ENCODE measurements around the gene NXNL1. TPM values are rescaled to one million over a fixed set of nuclear protein-coding genes. Genes with fewer than 3 reads are reported as not detected.

The NXNL1 gene
- total and polyA plus RNA-seq, 2 of the 13 experiments (the other 11 are each of a cell fraction or from before 2014, with no cell fraction given) = not detected

DNA sequence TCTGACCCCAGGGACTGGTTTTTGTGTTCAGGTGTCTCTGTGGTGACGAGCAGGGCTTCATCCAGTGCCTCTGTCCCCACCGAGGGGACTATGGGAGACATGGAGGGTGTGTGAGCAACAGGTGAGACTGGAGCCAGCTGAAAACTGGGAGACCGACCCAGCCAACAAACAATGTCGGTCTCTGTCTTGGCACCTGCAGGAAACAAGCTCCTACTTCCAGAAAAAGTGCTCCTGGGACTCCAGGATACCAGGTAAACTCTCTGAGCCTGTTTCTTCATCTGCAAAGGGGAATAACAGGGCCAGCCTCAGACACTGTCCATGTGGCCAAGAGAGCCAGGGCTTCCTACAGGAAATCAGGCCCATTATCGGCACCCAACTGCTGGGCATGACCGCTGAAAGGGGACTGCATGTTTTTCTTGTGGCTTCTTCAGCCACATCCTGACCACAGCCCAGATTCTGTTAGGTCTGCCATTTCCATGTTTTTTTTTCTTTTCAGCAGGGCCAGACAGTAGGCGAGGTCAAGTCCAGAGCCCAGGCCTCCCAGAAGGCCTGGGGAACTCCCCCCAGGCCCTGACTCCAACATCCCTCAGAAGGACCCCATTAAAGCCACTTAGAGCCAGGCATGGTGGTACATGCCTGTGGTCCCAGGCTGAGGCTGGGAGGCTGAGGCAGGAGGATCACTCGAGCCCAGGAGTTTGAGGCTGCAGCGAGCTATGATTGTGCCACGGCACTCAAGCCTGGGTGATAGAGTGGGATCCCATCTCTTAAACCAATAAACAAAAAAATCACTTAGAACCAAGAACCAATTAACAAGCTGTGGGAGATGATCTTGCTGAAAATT is 54.5 kb downstream of the NXNL1 start (continued):
- TF ChIP-seq, protein P1, sequence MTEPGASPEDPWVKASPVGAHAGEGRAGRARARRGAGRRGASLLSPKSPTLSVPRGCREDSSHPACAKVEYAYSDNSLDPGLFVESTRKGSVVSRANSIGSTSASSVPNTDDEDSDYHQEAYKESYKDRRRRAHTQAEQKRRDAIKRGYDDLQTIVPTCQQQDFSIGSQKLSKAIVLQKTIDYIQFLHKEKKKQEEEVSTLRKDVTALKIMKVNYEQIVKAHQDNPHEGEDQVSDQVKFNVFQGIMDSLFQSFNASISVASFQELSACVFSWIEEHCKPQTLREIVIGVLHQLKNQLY (CRISPR knock-in tag; IDR thresholded peaks at IDR 0.05) = 0 out of 2 replicates have a peak, but pooled peaks have one; percentile 22
- TF ChIP-seq POLR2AphosphoS5 (IDR thresholded peaks at IDR 0.05; ENCODE audit: low read depth, low read length) (peak; percentile 12), DMAP1 (CRISPR knock-in tag; IDR thresholded peaks at IDR 0.05) (peak; percentile 41; the same call in 1 of the 2 replicates), ZNF501 (CRISPR knock-in tag; IDR thresholded peaks at IDR 0.05) (peak; percentile 52; the same call in 1 of the 2 replicates), ZNF709 (CRISPR knock-in tag; IDR thresholded peaks at IDR 0.05) (no peak), HHEX (CRISPR knock-in tag; IDR thresholded peaks at IDR 0.05) (no peak), SOX13 (IDR thresholded peaks at IDR 0.05) (no peak), SOX13 (CRISPR knock-in tag; conservative IDR thresholded peaks at IDR 0.05 in 1 of 2, IDR thresholded peaks at IDR 0.05 in 1 of 2) (no peak), ZNF720 (CRISPR knock-in tag; IDR thresholded peaks at IDR 0.05) (no peak), ZNF546 (CRISPR knock-in tag; conservative IDR thresholded peaks at IDR 0.05) (0 out of 2 replicates have a peak, but pooled peaks have one; percentile 44), FLYWCH1 (CRISPR knock-in tag; IDR thresholded peaks at IDR 0.05) (0 out of 2 replicates have a peak, but pooled peaks have one; percentile 25), ZNF672 (CRISPR knock-in tag; IDR thresholded peaks at IDR 0.05) (no peak), SAP130 (CRISPR knock-in tag; IDR thresholded peaks at IDR 0.05; ENCODE audit: low read depth) (peak; percentile 35), ZKSCAN1 (IDR thresholded peaks at IDR 0.05; ENCODE audit: low read length) (no peak), AHR (CRISPR knock-in tag; IDR thresholded peaks at IDR 0.05) (0 out of 2 replicates have a peak, but pooled peaks have one; percentile 35), SIN3A (IDR thresholded peaks at IDR 0.05; ENCODE audit: borderline replicate concordance, low read depth, low read length) (peak; percentile 4; the same call in 1 of the 2 replicates), ZNF629 (CRISPR knock-in tag; conservative IDR thresholded peaks at IDR 0.05) (0 out of 2 replicates have a peak, but pooled peaks have one; percentile 2)
- TF ChIP-seq, protein P2, sequence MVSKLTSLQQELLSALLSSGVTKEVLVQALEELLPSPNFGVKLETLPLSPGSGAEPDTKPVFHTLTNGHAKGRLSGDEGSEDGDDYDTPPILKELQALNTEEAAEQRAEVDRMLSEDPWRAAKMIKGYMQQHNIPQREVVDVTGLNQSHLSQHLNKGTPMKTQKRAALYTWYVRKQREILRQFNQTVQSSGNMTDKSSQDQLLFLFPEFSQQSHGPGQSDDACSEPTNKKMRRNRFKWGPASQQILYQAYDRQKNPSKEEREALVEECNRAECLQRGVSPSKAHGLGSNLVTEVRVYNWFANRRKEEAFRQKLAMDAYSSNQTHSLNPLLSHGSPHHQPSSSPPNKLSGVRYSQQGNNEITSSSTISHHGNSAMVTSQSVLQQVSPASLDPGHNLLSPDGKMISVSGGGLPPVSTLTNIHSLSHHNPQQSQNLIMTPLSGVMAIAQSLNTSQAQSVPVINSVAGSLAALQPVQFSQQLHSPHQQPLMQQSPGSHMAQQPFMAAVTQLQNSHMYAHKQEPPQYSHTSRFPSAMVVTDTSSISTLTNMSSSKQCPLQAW (CRISPR knock-in tag; IDR thresholded peaks at IDR 0.05) = peak; percentile 51; the same call in 1 of the 2 replicates
- TF ChIP-seq, protein P3, sequence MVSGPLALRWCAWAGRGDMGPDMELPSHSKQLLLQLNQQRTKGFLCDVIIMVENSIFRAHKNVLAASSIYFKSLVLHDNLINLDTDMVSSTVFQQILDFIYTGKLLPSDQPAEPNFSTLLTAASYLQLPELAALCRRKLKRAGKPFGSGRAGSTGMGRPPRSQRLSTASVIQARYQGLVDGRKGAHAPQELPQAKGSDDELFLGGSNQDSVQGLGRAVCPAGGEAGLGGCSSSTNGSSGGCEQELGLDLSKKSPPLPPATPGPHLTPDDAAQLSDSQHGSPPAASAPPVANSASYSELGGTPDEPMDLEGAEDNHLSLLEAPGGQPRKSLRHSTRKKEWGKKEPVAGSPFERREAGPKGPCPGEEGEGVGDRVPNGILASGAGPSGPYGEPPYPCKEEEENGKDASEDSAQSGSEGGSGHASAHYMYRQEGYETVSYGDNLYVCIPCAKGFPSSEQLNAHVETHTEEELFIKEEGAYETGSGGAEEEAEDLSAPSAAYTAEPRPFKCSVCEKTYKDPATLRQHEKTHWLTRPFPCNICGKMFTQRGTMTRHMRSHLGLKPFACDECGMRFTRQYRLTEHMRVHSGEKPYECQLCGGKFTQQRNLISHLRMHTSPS (CRISPR knock-in tag; IDR thresholded peaks at IDR 0.05; ENCODE audit: low read depth) = 0 out of 2 replicates have a peak, but pooled peaks have one; percentile 19
- TF ChIP-seq, protein P4, sequence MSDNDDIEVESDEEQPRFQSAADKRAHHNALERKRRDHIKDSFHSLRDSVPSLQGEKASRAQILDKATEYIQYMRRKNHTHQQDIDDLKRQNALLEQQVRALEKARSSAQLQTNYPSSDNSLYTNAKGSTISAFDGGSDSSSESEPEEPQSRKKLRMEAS (IDR thresholded peaks at IDR 0.05) = peak; percentile 28; the same call in 1 of the 2 replicates
- TF ChIP-seq, protein P5, sequence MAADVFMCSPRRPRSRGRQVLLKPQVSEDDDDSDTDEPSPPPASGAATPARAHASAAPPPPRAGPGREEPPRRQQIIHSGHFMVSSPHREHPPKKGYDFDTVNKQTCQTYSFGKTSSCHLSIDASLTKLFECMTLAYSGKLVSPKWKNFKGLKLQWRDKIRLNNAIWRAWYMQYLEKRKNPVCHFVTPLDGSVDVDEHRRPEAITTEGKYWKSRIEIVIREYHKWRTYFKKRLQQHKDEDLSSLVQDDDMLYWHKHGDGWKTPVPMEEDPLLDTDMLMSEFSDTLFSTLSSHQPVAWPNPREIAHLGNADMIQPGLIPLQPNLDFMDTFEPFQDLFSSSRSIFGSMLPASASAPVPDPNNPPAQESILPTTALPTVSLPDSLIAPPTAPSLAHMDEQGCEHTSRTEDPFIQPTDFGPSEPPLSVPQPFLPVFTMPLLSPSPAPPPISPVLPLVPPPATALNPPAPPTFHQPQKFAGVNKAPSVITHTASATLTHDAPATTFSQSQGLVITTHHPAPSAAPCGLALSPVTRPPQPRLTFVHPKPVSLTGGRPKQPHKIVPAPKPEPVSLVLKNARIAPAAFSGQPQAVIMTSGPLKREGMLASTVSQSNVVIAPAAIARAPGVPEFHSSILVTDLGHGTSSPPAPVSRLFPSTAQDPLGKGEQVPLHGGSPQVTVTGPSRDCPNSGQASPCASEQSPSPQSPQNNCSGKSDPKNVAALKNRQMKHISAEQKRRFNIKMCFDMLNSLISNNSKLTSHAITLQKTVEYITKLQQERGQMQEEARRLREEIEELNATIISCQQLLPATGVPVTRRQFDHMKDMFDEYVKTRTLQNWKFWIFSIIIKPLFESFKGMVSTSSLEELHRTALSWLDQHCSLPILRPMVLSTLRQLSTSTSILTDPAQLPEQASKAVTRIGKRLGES (CRISPR knock-in tag; IDR thresholded peaks at IDR 0.05; ENCODE audit: borderline replicate concordance) = 0 out of 2 replicates have a peak, but pooled peaks have one; percentile 5

Measured in HepG2 (cell line).